Right forelimb (tissue), 1 donor: Measurements from ENCODE around the gene COL19A1.

Source experiments
- DNase-seq: peaks from one replicate; pipeline ENCODE4 v3.0.0-alpha.2; 2018

COL19A1 gene

DNA sequence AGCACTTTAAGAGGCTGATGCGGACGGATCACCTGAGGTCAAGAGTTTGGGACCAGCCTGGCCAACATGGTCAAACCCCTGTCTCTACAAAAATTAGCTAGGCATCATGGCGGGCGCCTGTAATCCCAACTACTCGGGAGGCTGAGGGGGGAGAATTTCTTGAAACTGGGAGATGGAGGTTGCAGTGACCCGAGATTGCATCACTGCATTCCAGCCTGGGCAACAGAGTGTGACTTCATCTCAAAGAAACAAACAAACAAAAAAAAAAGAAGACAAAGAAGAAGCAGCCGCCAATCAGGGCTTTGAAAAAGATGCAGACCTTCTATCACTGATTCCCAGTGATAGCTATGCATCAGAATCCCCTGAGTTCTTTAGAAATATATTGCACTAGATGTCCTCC, 379.8 kb downstream of the COL19A1 start:
- no peak for DNase-seq

GRCh38 chr6:70252604-70253003, 386.2 kb downstream of the COL19A1 start:
- DNase-seq: no peak

GRCh38 chr6:70253923-70254322, 387.6 kb downstream of the COL19A1 start:
- no peak for DNase-seq

GRCh38 chr6:70254784-70255183, 388.4 kb downstream of the COL19A1 start:
- DNase-seq: no peak

GRCh38 chr6:70257768-70258273, 391.5 kb downstream of the COL19A1 start:
- DNase-seq: no peak

DNA sequence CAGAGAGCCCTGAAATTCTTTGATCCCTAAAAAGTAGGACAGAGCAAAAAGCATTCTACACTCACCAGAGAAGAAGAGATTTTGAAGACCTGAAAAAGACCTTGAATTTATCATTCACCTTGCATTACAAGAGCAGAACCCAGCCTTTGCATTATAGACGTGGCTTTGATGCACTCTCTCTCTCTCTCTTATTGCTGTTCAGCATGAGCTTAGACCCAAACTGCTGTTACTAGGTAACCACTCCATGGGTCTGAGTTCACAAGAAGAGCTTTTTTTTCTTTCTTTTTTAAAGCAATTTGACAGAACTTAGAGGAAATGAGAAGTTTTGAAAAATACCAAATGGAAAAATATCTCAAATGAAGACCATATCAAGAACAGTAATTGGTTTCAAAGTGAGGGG, 392.1 kb downstream of the COL19A1 start:
- DNase-seq: no peak
